Endothelial cell of umbilical vein (primary cell): ENCODE measurements around the gene LRRC7.

ENCODE experiments used
- JUN ChIP-seq: IDR thresholded peaks from 2 replicates; pipeline ENCODE4 v1.6.1; 2011; ENCODE audit warnings: borderline replicate concordance, low read depth; ENCODE audit not compliant: insufficient read length, insufficient read depth
- POLR2A ChIP-seq: IDR thresholded peaks from 2 replicates; pipeline ENCODE4 v1.6.1; 2012; ENCODE audit warnings: low read depth, mild to moderate bottlenecking, control low read depth, low read length
- POLR2AphosphoS5 ChIP-seq: IDR thresholded peaks from 2 replicates; pipeline ENCODE4 v1.6.1; 2012; ENCODE audit warnings: low read depth, mild to moderate bottlenecking, control low read depth, low read length, moderate library complexity; ENCODE audit not compliant: insufficient read depth
- TF ChIP-seq, protein P1 (sequence below), 2 donors: IDR thresholded peaks; 1 replicate in 1 of 2; 2 replicates in 1 of 2; pipeline ENCODE4 v1.5.1; 2011; ENCODE audit warnings: low read length in 2 of 2, mild to moderate bottlenecking in 2 of 2, moderate library complexity in 2 of 2, control low read depth in 1 of 2, inconsistent platforms in 1 of 2, low read depth in 1 of 2; ENCODE audit not compliant: insufficient read depth in 1 of 2; ENCODE audit errors: extremely low read depth in 1 of 2

DNA sequence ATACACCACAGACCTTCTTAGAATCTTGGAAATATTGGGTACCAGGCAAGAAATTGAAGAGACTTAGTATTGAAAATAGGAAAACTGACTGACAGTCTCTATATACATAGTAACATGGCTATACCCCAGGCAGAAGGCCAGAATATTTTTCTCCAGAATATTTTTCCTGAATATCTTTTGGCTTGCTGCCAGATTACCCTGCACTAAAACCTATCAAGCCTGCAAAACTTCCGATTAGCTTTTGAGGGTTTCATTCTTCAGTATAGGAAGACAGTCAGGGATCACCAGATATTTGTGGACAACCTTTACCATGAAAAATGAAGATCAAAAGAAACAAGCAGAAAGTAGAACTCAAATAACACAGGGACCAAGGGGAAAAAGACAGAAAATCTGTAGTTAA lies 187.9 kb downstream of the LRRC7 start:
- TF ChIP-seq POLR2A (no peak), JUN (no peak), POLR2AphosphoS5 (no peak)
- TF ChIP-seq, protein P1, sequence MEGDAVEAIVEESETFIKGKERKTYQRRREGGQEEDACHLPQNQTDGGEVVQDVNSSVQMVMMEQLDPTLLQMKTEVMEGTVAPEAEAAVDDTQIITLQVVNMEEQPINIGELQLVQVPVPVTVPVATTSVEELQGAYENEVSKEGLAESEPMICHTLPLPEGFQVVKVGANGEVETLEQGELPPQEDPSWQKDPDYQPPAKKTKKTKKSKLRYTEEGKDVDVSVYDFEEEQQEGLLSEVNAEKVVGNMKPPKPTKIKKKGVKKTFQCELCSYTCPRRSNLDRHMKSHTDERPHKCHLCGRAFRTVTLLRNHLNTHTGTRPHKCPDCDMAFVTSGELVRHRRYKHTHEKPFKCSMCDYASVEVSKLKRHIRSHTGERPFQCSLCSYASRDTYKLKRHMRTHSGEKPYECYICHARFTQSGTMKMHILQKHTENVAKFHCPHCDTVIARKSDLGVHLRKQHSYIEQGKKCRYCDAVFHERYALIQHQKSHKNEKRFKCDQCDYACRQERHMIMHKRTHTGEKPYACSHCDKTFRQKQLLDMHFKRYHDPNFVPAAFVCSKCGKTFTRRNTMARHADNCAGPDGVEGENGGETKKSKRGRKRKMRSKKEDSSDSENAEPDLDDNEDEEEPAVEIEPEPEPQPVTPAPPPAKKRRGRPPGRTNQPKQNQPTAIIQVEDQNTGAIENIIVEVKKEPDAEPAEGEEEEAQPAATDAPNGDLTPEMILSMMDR (IDR thresholded peaks at IDR 0.05; ENCODE audit: extremely low read depth in 1 of 2, insufficient read depth in 1 of 2, low read depth in 1 of 2, low read length in 2 of 2), result no peak
